ENCODE data around the gene ZWILCH. TPM values are rescaled to one million over a fixed set of nuclear protein-coding genes. Genes with fewer than 3 reads are reported as not detected.

The ZWILCH gene
- total and polyA plus RNA-seq, 9 of the 15 experiments (the other 6 are each of a cell fraction or from before 2014, with no cell fraction given): 32.8 to 94.2 (median 52.1) TPM

DNA sequence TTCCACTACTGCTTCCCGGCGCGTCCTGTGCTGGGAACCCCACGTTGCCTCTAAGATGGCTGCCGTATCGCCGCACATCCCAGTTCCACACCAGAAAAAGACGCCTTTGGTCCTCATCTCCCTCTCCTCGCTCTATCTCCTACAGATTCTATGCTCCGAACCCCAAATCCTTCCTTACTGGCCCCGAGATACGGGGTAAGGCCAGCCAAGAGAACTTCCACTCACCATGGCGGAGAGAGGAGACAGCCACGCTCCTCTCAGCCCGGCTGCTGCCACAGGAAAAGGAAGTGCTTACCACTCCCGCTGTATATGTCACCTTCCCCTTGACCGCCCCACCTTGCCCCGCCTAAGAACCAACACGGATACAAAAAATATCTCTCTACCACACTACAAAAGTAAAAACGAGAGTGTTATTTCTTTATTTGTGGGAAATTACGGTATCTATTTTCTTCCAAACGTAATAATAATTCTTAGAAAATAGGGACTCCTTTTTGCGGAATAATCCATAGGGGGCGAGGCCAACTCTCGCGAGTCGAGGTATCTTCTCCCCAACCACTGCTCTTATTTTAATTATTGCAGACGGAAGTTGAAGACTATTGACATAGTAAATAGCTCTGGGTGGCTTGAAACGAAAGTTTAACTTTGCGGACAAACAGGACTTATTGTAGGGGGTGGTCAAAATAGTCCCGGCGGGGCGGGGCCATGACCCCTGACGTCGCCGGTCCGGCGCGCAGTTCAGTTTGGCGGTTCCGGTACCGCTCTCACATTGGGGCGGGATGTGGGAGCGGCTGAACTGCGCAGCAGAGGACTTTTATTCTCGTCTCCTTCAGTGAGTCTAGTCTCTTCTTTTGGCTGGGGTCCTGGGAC, at the start of gene ZWILCH, which contains the start of gene RPL4 (continued):
- TF ChIP-seq CREB3L1 (IDR thresholded peaks at IDR 0.05; ENCODE audit: borderline replicate concordance, low read depth) (peak; percentile 83; the same call in 1 of the 2 replicates), NFXL1 (CRISPR knock-in tag; IDR thresholded peaks at IDR 0.05) (no peak), GABPB1 (CRISPR knock-in tag; IDR thresholded peaks at IDR 0.05) (peak; percentile 94), MBD2 (IDR thresholded peaks at IDR 0.05; ENCODE audit: borderline replicate concordance, low read depth) (peak; percentile 57)

- peak overlapping the region in 1 of 2 experiments; percentile 19; a peak in 1 of 4 replicates for H3K9ac ChIP-seq (ENCODE audit: insufficient read depth in 1 of 2, low read depth in 2 of 2, low read length in 2 of 2)
- 74% methylated on average over 3 of the region's 3 CpGs for WGBS (ENCODE audit: insufficient coverage, low coverage, missing lambda C conversion rate)
- in situ Hi-C loops (cut with MboI): no loop called here
- H3K36me3 ChIP-seq (ENCODE audit: control insufficient read depth, insufficient read depth, low read length): peaks cover 18% of the 10 kb centered on the region; the same call in 1 of the 3 replicates
- H3K4me2 ChIP-seq (ENCODE audit: insufficient read depth, low read length): no peak overlapping the region
- no peaks in the 10 kb centered on the region for H3K9me1 ChIP-seq (ENCODE audit: control insufficient read depth, insufficient read depth, low read length)
- H3K9me3 ChIP-seq (replicated peaks; ENCODE audit: control insufficient read depth, insufficient read depth, low read depth, low read length): no peaks in the 10 kb centered on the region; the same call in 1 of the 2 replicates
- no peak overlapping the region for H3K4me3 ChIP-seq
- no peaks in the 10 kb centered on the region for H4K20me1 ChIP-seq (replicated peaks; ENCODE audit: control insufficient read depth, insufficient read depth, low read length)
- no peak overlapping the region for H3K27ac ChIP-seq (ENCODE audit: extremely low read depth, low read depth, low read length)
- ChIA-PET POLR2A (no interaction called here), CTCF (ENCODE audit: low intra/inter-chr PET ratio) (no interaction called here)
- H3K4me1 ChIP-seq (replicated peaks in 1 of 2; ENCODE audit: control insufficient read depth in 2 of 2, insufficient read depth in 2 of 2, low read length in 2 of 2): no peaks in the 10 kb centered on the region
- TF ChIP-seq POLR2G (IDR thresholded peaks at IDR 0.05; ENCODE audit: low read depth, low read length) (no peak), ZNF124 (CRISPR knock-in tag; IDR thresholded peaks at IDR 0.05) (no peak), HNRNPLL (IDR thresholded peaks at IDR 0.05; ENCODE audit: low read depth, low read length, poor library complexity, severe bottlenecking) (no peak), FUS (optimal IDR thresholded peaks at IDR 0.05; ENCODE audit: low read depth, low read length) (no peak), FOXK1 (CRISPR knock-in tag; IDR thresholded peaks at IDR 0.05; ENCODE audit: borderline replicate concordance) (no peak), NELFE (IDR thresholded peaks at IDR 0.05; ENCODE audit: insufficient read depth, insufficient read length) (no peak), NFXL1 (CRISPR knock-in tag; IDR thresholded peaks at IDR 0.05) (no peak), NONO (IDR thresholded peaks at IDR 0.05; ENCODE audit: low read depth in 2 of 2, low read length in 1 of 2) (no peak), PHF8 (IDR thresholded peaks at IDR 0.05; ENCODE audit: borderline replicate concordance, low read length) (no peak), ZFPM2 (CRISPR knock-in tag; IDR thresholded peaks at IDR 0.05) (no peak)
- ATAC-seq (no peak), FAIRE-seq (no peak), DNase-seq (ENCODE audit: extremely low read depth in 1 of 4, low spot score in 3 of 4) (no peak)
- no TSS peak for BruUV-seq (replicated peaks)
- H2AFZ ChIP-seq (ENCODE audit: low read depth, low read length): no peak overlapping the region
- H3K27me3 ChIP-seq (ENCODE audit: control insufficient read depth in 2 of 2, insufficient read depth in 2 of 2, low read length in 2 of 2): no peaks in the 10 kb centered on the region
- no peaks in the 10 kb centered on the region for H3K79me2 ChIP-seq (ENCODE audit: control insufficient read depth, insufficient read depth, low read length)
- intact Hi-C loops (cut with micrococcal nuclease): no loop called here
Observed at GRCh38 chr15:66456211-66456610, 48.9 kb upstream of the ZWILCH start.
